ENCODE measurements around the gene CPS1. TPM values are rescaled to one million over a fixed set of nuclear protein-coding genes. Genes with fewer than 3 reads are reported as not detected.

The CPS1 gene
- total and polyA plus RNA-seq, 2 donors (not counting 3 experiments of a cell fraction or from before 2014, with no cell fraction given) = 0.18 to 0.53 TPM

- Histone ChIP-seq H3K9ac (replicated peaks; ENCODE audit: extremely low read depth, insufficient read depth, low read length) (no peak overlapping the region), H2AFZ (ENCODE audit: low read depth, low read length) (no peak overlapping the region), H3K9me3 (replicated peaks; ENCODE audit: control insufficient read depth, insufficient read depth, low read length) (no peaks in the 10 kb centered on the region), H3K4me3 (replicated peaks in 1 of 3; ENCODE audit: insufficient read depth in 1 of 3, low read depth in 1 of 3, low read length in 3 of 3) (no peak overlapping the region), H4K20me1 (replicated peaks; ENCODE audit: control insufficient read depth, extremely low read depth, insufficient read depth, low read length) (no peaks in the 10 kb centered on the region), H3K27ac (ENCODE audit: insufficient read depth, low read depth, low read length) (no peak overlapping the region), H3K4me1 (ENCODE audit: control insufficient read depth, extremely low read depth, insufficient read depth, low read length) (no peaks in the 10 kb centered on the region), H3K9me1 (replicated peaks; ENCODE audit: control insufficient read depth, extremely low read depth, insufficient read depth, low read length) (no peaks in the 10 kb centered on the region), H3K79me2 (ENCODE audit: control insufficient read depth, insufficient read depth, low read length) (no peaks in the 10 kb centered on the region), H3K36me3 (ENCODE audit: control insufficient read depth in 2 of 2, extremely low read depth in 1 of 2, insufficient read depth in 2 of 2, low read length in 2 of 2) (no peaks in the 10 kb centered on the region), H3K27me3 (ENCODE audit: control insufficient read depth in 2 of 2, insufficient read depth in 2 of 2, low read length in 2 of 2) (no peaks in the 10 kb centered on the region), H3K4me2 (ENCODE audit: insufficient read depth, low read length) (no peak overlapping the region)
- dilution Hi-C loops (cut with MboI; ENCODE audit: extremely low pct_ligation_motif_present, low sequenced_read_pairs) (no loop called here), intact Hi-C loops (cut with micrococcal nuclease) (no loop called here)
- CTCF ChIA-PET = interaction anchor here (1.1 to 3.1 kb wide), 4 partner anchors 371 to 1904 kb away, joined by 3 to 27 read pairs (median 6); no protein-coding TSS in a partner anchor
- BruUV-seq (replicated peaks) = no TSS peak
- POLR2A ChIA-PET = no interaction called here
- TF ChIP-seq FOS (IDR thresholded peaks at IDR 0.05; ENCODE audit: borderline replicate concordance, insufficient read depth, low read length) (no peak), GATA2 (IDR thresholded peaks at IDR 0.05; ENCODE audit: insufficient read depth, insufficient read length, low read depth, low read length) (no peak), POLR2A (IDR thresholded peaks at IDR 0.05; ENCODE audit: low read depth, low read length) (no peak), MYC (IDR thresholded peaks at IDR 0.05; ENCODE audit: low read depth, low read length) (no peak), MAX (IDR thresholded peaks at IDR 0.05; ENCODE audit: insufficient read depth, insufficient read length) (no peak), JUN (IDR thresholded peaks at IDR 0.05; ENCODE audit: borderline replicate concordance, insufficient read depth, insufficient read length, low read depth) (no peak), CTCF (IDR thresholded peaks at IDR 0.05; ENCODE audit: extremely low read depth in 1 of 2, insufficient read depth in 1 of 2, low read depth in 1 of 2, low read length in 2 of 2) (no peak), POLR2AphosphoS5 (IDR thresholded peaks at IDR 0.05; ENCODE audit: insufficient read depth, low read depth, low read length) (no peak), EZH2 (IDR thresholded peaks at IDR 0.05; ENCODE audit: borderline replicate concordance, low read depth, low read length, severe bottlenecking) (no peak)
- FAIRE-seq = no peak
- peak; percentile 3 for DNase-seq (ENCODE audit: low read depth, low spot score)
These were observed 107.3 kb downstream of the CPS1 start for GRCh38 chr2:210663631-210664089.
